ENCODE measurements around the gene GLIS1.

GLIS1 gene

GRCh38 chr1:53672785-53673184, 66.2 kb downstream of the GLIS1 start:
- DNase-seq: no peak

GRCh38 chr1:53672243-53672642, 66.7 kb downstream of the GLIS1 start:
- DNase-seq: no peak

- no peak for DNase-seq
Measured at GRCh38 chr1:53669621-53670191, 69.3 kb downstream of the GLIS1 start.

- no peak for DNase-seq
Measured at GRCh38 chr1:53666566-53666965, 72.4 kb downstream of the GLIS1 start.

- DNase-seq: no peak
Measured at GRCh38 chr1:53665996-53666395, 73.0 kb downstream of the GLIS1 start.

GRCh38 chr1:53663529-53664300, 75.2 kb downstream of the GLIS1 start:
- DNase-seq: no peak

GRCh38 chr1:53662951-53663350, 76.0 kb downstream of the GLIS1 start:
- DNase-seq: no peak

GRCh38 chr1:53662169-53662568, 76.8 kb downstream of the GLIS1 start:
- no peak for DNase-seq

- no peak for DNase-seq
Measured at GRCh38 chr1:53661496-53661895, 77.5 kb downstream of the GLIS1 start.

- DNase-seq: no peak
Measured at GRCh38 chr1:53660666-53661065, 78.3 kb downstream of the GLIS1 start.

GRCh38 chr1:53659436-53659835, 79.5 kb downstream of the GLIS1 start:
- no peak for DNase-seq

GRCh38 chr1:53658489-53659230, 80.3 kb downstream of the GLIS1 start:
- no peak for DNase-seq

GRCh38 chr1:53657891-53658396, 81.0 kb downstream of the GLIS1 start:
- no peak for DNase-seq

GRCh38 chr1:53657531-53657805, 81.5 kb downstream of the GLIS1 start:
- no peak for DNase-seq

- DNase-seq: no peak
Measured at GRCh38 chr1:53656747-53657530, 82.0 kb downstream of the GLIS1 start.

- no peak for DNase-seq
Measured at GRCh38 chr1:53655931-53656746, 82.8 kb downstream of the GLIS1 start.

GRCh38 chr1:53654216-53655210, 84.5 kb downstream of the GLIS1 start:
- DNase-seq: no peak

GRCh38 chr1:53653631-53654030, 85.3 kb downstream of the GLIS1 start:
- DNase-seq: no peak

- no peak for DNase-seq
Measured at GRCh38 chr1:53653200-53653575, 85.8 kb downstream of the GLIS1 start.

GRCh38 chr1:53652441-53653199, 86.3 kb downstream of the GLIS1 start:
- DNase-seq: no peak

Measured in NCI-H226 (cell line).